ENCODE measurements around the gene LAPTM4A.
"Not testable (repeated sequence)": the region's sequence is repeated elsewhere in the genome, so short reads cannot be mapped to it uniquely, and the experiment has no call there.

Gene LAPTM4A

DNA sequence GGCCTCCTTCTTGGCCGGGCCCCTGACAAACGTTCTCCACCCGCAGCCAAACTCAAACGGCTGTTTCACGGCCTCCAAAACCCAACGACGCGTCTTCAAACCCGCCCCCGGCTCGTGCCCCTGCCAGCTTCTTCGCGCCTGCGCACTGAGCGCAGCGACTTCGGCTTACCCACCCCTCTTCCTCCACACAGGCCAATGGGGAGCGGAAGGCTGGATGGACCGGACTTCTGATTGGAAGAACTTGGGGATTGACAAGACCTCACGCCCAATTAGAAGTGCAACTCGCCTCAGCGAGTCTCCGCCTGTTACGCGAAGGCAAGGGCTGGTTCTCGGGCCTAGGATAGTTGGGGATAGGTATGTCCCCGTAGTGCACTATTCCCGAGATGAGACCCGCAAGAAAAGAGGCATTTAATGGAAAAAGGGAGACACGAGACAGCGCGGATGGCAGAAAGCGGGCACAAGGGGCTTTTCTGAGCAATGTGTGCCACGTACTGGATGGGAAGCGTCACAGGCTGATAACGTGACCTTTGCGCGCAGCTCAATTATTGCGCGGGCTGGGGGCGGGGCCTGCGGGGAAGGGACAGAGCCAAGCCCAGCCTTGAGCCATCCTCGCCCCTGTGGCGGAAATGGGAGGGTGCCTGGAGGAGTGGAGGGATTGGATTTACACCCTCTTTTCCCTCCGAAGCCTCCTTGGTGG is at the start of gene LAPTM4A:
TSS of gene LAPTM4A (minus strand) at position 97 of the 697 bp plus-strand sequence. CDS start 108 bp downstream, outside the sequence.
- DNase-seq (ENCODE audit: low read depth in 2 of 2) = peak; percentile 96

DNA sequence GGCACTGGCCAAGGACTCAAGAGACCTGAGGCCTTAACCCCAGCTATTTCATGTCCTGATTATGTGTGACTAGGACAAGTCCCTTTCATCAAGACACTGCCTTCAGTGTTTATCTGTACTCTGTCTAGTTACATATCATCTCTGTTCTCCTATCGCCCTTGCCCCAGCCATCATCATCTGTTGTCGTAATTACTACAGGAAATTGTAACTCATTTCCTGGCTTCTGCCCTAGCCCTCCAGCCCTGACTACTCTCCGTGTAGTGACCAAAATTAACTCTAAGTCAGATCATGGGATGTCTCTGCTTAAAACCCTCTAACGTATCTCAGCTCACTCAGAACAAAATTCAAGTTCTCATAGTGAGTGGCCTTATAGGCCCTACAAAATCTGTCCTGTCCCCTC is 49.3 kb upstream of the LAPTM4A start:
- no peak for DNase-seq (ENCODE audit: low read depth in 2 of 2)

- no peak for DNase-seq (ENCODE audit: low read depth in 2 of 2)
Measured at GRCh38 chr2:20099780-20100179, 48.4 kb upstream of the LAPTM4A start.

DNA sequence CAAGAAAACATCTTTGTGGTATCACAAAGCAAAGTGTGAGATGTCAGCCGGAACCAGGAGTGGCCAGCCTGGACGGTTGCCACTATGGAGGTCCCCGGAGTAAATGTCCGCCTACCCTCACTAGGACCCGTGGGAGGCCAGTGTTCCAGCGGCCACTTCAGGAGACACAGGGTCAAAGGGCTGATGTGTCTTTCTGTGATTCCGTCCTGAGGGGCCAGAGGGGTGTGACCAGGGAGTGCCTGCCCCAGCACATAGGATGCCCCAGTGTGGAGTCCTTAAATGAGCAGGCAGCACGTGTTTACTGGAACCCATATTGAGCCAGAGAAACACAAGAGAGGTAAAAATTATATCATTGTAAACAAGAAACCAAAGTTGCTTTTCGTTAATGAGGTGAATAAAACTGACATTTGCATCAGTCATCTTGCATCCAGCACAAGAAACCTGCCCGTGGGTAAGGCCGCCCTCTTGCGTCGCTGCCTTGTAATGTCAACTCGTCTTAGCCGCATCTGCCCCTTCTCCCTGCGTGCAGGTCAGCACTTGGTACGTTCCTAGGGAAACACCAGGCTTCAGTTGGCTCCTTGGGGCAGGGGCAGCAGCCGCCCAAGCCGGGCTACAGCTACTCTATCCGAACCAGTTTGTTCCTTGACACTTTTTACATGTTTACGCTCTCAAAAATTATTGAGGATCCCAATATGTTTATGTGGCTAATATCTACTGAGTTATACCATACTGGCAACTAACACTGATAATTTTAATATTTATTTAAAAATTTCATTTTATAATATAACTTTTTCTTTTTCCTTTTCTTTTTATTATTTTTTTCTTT is 46.7 kb upstream of the LAPTM4A start:
- DNase-seq (ENCODE audit: low read depth in 2 of 2) = peak; percentile 54 to 72

DNA sequence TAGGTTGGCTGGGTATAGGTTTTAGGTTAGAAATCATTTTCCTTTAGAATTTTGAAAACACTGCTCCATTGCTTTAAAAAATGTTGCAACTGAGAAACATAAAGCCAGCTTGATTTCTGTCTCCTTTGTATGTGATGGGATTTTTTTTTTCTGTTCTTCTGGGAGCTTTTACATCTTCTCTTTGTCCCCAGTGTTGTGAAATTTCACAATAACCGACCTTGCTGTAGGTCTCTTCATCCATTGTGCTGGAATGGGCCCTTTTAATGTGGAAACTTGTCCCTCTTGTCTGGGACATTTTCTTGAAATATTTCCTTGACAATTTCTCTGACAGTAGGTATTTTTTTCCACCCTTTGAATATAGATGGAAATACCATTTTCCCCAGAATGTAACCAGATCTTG is 44.0 kb upstream of the LAPTM4A start:
- DNase-seq (ENCODE audit: low read depth in 2 of 2) = no peak

- no peak for DNase-seq (ENCODE audit: low read depth in 2 of 2)
Measured at GRCh38 chr2:20094955-20095354, 43.5 kb upstream of the LAPTM4A start.

DNA sequence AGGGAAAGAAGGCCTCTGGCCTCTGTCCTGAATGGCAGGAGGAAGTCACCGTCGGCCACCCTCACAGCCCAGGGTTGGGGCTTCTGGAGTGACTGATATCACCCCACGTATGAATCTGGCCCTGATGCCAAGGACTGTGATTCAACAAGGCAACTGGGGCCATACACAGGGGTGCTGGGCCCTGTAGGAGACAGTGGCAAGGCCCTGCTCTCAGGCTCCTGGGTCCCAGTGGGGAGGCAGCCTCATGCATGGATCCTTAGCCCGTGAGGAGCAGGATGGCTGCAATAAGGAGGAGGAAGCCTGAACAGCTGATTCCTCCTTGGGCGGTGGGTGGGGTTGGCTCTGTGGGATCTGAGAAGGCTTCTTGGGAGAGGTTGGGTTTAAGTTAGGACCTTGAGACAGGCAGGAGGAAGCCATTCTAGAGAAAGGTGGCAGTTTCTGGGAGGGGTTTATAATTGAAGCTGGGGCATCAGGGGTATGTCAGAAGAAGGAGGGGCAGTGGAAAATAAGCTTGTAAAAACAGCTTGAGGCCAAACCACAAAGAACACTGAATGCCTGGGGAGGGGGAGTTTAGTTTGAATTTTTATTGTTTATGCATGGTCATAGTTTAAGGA is 42.8 kb upstream of the LAPTM4A start:
- no peak for DNase-seq (ENCODE audit: low read depth in 2 of 2)

- DNase-seq (ENCODE audit: low read depth in 2 of 2) = no peak
Measured at GRCh38 chr2:20093263-20094141, 42.1 kb upstream of the LAPTM4A start.

DNA sequence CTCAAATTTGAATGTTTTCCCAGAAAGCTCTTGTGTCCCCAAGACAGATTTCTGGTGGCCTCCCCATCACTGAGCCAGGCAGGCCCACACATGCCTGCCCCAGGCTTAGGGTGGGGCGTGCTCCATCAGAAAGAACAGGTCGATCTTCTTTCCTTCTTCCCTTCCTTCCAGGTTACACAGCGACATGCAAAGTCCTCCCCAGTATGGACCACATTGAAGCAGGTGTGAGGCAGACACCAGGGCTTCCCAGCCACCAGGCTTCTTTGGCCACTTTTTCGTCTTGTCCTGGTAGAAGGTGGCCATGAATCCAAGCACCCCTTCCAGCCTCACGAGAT is 41.4 kb upstream of the LAPTM4A start:
- no peak for DNase-seq (ENCODE audit: low read depth in 2 of 2)

GRCh38 chr2:20092226-20092900 is 40.9 kb upstream of the LAPTM4A start:
- DNase-seq (ENCODE audit: low read depth in 2 of 2) = no peak

GRCh38 chr2:20091305-20091991 is 40.0 kb upstream of the LAPTM4A start:
- no peak for DNase-seq (ENCODE audit: low read depth in 2 of 2)

GRCh38 chr2:20089715-20090464 is 38.5 kb upstream of the LAPTM4A start:
- no peak for DNase-seq (ENCODE audit: low read depth in 2 of 2)

DNA sequence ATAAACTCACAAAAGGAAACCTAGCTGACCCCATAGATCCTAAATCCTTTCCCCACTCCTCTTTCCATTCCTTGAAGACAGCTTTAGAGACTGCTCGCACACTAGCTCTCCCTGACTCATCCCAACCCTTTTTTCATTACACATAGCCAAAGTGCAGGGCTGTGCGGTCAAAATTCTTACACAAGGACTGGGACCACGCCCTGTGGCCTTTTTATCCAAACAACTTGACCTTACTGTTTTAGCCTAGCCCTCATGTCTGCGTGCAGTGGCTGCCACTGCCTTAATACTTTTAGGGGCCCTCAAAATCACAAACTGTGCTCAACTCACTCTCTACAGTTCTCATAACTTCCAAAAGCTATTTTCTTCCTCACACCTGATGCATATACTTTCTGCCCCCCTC is 34.5 kb upstream of the LAPTM4A start:
- DNase-seq (ENCODE audit: low read depth in 2 of 2) = not testable (repeated sequence)

DNA sequence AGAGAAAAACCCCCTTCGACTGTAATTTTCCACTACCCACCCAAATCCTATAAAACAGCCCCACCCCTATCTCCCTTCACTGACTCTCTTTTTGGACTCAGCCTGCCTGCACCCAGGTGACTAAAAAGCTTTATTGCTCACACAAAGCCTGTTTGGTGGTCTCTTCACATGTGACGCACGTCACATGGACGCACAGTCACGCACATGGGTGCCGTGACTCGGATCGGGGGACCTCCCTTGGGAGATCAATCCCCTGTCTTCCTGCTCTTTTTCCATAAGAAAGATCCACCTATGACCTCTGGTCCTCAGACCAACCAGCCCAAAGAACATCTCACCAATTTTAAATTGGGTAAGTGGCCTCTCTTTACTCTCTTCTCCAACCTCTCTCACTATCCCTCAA is 31.4 kb upstream of the LAPTM4A start:
- DNase-seq (ENCODE audit: low read depth in 2 of 2) = not testable (repeated sequence)

- no peak for DNase-seq (ENCODE audit: low read depth in 2 of 2)
Measured at GRCh38 chr2:20081841-20082240, 30.4 kb upstream of the LAPTM4A start.

DNA sequence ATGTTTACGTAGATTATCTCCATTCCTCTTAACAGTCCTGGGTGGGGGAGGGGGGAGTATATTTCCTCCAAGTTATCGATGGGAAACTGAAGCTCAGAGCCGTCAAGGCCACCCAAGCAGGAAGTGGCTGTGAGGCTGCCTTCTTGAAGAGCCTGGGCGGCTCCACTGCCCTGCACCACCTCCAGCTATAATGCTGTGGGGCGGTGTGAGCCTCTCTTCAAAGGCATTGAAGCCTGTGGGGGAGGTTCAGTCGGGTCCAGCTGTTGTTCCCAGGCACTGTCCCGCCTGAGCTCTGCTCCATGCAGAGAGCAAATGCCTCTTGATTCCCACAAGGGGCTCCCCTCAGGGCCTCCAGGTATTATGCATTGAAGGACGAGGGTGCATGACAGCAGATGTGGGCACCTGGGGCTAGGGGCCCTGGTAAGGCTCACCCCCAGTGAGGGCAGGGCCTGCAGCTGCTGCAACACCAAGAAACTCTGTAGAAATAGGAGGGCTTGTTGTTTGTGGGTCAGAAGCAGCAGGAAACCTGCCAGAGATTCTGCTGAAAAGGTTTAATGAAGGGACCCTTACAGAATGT is 29.5 kb upstream of the LAPTM4A start:
- DNase-seq (ENCODE audit: low read depth in 2 of 2) = no peak

GRCh38 chr2:20080428-20080827 is 29.0 kb upstream of the LAPTM4A start:
- no peak for DNase-seq (ENCODE audit: low read depth in 2 of 2)

DNA sequence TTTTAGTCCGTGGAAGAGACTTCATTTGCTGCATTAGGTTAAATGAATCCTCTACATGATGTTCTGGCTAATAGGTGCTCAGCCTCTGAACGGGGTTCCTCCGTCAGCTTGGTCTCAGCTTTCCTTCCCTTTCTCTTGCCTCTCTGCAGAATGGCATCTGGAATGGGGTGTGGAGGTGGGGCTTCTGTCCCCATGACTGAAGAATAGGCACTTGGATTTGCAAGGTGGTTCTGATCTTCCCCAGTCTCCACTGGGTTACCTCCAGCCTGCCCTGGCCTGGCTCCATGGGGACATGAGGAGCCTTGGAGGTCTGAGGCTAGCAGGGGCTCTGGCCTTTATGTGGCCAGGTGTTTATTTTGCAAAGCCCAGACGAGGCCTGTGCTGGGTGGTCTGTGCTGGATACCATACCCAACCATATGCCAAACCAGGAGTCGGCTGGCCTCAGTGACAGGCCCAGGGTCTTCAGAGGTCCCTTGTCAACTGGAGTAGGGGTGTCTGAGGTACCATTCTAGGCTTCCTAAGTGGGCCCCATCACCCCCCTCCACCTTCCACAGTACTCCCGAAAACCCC is 28.2 kb upstream of the LAPTM4A start:
- no peak for DNase-seq (ENCODE audit: low read depth in 2 of 2)

- DNase-seq (ENCODE audit: low read depth in 2 of 2) = no peak
Measured at GRCh38 chr2:20077411-20077940, 26.0 kb upstream of the LAPTM4A start.

Data from stimulated activated CD8-positive, alpha-beta memory T cell treated with anti-CD3 and anti-CD28 coated beads, Interleukin-2, amount 100 ng/mL, for 48 hours (primary cell).